Lower leg skin (tissue), 4 donors: Measurements from ENCODE around the gene ASIC1. TPM values are rescaled to one million over a fixed set of nuclear protein-coding genes. Genes with fewer than 3 reads are reported as not detected.

Experiments used
- DNase-seq, 2 donors: peaks; one replicate each; pipeline ENCODE4 v3.0.0-alpha.2; 2019; ENCODE audit warnings: low spot score in 2 of 2
- H3K4me3 ChIP-seq: fragments of 200-600 bp; sonication (generic); 2 replicates; pipeline ENCODE4 v1.5.1; 2017; ENCODE audit warnings: mild to moderate bottlenecking, low read depth; ENCODE audit not compliant: poor library complexity, severe bottlenecking
- POLR2A ChIP-seq, 2 donors: fragments of 450-650 bp; IDR thresholded peaks; one replicate each; pipeline ENCODE4 v1.6.1; 2016 to 2017; ENCODE audit warnings: antibody characterized with exemption in 2 of 2, mild to moderate bottlenecking in 1 of 2, moderate library complexity in 1 of 2
- WGBS, 2 donors: methylation state at CpG; one replicate each; pipeline ENCODE4 v1.1.5; 2018; 5-methylcytosine and 5-hydroxymethylcytosine counted together
- intact Hi-C: fragments of 100-400 bp; cut with DNase I; formaldehyde crosslinking; loops from one replicate; pipeline ENCODE4 v1.15.0; 2023; ENCODE audit warnings: low total_unique reads
- total RNA-seq, 4 donors: library from RNA; depleted of rRNA; stranded (reverse); fragments of >200 nt; gene quantifications; one replicate each; pipeline ENCODE4 v1.1.0, GENCODE V29; 2016
- TF ChIP-seq, protein P1 (sequence below), 3 donors: fragments of 450-650 bp; IDR thresholded peaks; one replicate each; pipeline ENCODE4 v1.5.1; 2016; ENCODE audit warnings: antibody characterized with exemption in 3 of 3, mild to moderate bottlenecking in 3 of 3, moderate library complexity in 2 of 3

The ASIC1 gene
- total RNA-seq, 4 donors from 2014 or later: 0.25 to 1.4 (median 0.42) TPM

DNA sequence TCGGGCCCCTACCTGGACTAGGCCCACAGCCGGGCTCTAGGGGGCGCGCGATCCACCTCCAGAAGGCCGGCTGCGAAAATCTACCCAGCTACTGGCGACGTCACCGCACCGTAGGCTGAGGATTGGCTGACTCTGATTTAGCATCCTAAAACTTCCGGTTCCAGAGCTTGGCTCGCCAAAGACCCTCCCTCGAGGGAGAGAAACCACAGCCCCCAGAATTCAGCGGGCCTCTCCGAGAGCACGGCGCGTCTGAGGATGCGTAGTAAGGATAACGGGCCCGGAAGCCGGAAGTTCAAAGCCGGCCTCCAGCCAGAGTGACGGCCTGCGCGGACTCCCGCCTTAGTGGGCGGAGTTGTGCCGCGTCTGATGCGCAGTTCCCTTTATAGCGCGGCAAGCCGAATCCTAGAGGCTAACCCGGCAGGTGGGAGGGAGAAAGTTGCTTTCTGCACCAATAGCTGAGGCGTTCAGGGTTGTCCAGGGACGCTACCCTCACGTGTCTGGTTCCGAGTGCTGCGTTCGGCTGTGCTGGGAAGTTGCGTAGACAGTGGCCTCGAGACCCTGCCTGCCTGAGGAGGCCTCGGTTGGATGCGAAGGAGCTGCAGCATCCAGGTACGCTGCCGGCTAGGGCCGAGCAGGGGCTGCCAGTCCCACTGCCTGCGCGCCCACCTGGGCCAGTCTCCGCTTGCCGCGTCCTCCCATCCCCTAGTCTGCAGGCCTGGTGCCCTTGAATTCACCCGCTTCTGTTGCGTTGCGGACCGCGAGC lies 54.5 kb downstream of the ASIC1 start, which contains the start of gene COX14:
COX14 (plus strand) TSS at position 544 of the 763 bp plus-strand sequence. CDS start 7,808 bp downstream, outside the sequence.
- intact Hi-C loops: no loop called here
- TF ChIP-seq POLR2A (IDR thresholded peaks at IDR 0.05): peak in 1 of 2 donors; percentile 68
- TF ChIP-seq, protein P1, sequence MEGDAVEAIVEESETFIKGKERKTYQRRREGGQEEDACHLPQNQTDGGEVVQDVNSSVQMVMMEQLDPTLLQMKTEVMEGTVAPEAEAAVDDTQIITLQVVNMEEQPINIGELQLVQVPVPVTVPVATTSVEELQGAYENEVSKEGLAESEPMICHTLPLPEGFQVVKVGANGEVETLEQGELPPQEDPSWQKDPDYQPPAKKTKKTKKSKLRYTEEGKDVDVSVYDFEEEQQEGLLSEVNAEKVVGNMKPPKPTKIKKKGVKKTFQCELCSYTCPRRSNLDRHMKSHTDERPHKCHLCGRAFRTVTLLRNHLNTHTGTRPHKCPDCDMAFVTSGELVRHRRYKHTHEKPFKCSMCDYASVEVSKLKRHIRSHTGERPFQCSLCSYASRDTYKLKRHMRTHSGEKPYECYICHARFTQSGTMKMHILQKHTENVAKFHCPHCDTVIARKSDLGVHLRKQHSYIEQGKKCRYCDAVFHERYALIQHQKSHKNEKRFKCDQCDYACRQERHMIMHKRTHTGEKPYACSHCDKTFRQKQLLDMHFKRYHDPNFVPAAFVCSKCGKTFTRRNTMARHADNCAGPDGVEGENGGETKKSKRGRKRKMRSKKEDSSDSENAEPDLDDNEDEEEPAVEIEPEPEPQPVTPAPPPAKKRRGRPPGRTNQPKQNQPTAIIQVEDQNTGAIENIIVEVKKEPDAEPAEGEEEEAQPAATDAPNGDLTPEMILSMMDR (IDR thresholded peaks at IDR 0.05): no peak
- peak; percentile 99 to 100 for DNase-seq
- peak within 1 kb of the TSS; percentile 81 for H3K4me3 ChIP-seq
- 0% methylated on average over 48 to 49 of the region's 59 CpGs for WGBS, 2 donors

DNA sequence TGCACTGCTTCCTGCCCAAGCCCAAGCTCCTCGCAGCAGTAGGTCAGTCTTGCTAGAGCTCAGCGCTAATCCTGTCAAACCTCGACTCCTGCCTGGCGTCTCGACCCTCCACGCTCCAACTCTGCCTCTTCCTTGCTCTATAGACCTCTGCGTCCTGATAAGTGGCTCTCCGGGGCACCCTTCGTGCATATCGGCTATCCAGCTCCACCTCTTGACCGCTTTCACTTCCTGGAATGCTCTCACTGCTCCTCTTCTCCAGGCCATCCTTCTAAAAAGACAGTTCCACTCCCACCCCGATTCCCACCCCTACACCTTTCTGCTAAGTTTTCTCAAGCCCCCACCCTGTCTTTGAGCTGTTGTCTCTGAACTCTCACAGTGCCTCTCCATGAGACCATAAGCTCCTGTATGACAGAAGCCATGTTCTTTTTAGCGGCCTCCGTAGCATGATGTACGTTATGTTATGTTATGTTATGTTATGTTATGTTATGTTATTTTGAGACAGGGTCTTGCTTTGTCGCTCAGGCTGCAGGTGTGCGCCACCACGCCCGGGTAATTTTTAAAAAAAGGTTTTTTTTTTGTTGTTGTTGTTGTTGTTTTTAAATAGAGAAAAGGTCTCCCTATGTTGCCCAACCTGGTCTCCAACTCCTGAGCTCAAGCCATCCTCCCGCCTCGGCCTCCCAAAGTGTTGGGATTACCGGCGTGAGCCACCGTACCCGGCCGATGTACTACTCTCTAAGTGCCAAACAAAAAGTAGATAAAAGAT lies 55.2 kb downstream of the ASIC1 start:
- no peak for TF ChIP-seq POLR2A (IDR thresholded peaks at IDR 0.05)
- TF ChIP-seq, protein P1 (IDR thresholded peaks at IDR 0.05): no peak
- intact Hi-C loops: no loop called here
- 23 to 24% methylated on average over 26 of the region's 26 CpGs for WGBS, 2 donors
- peak overlapping the region; percentile 81 for H3K4me3 ChIP-seq
- peak in 1 of 2 donors; percentile 40 for DNase-seq

DNA sequence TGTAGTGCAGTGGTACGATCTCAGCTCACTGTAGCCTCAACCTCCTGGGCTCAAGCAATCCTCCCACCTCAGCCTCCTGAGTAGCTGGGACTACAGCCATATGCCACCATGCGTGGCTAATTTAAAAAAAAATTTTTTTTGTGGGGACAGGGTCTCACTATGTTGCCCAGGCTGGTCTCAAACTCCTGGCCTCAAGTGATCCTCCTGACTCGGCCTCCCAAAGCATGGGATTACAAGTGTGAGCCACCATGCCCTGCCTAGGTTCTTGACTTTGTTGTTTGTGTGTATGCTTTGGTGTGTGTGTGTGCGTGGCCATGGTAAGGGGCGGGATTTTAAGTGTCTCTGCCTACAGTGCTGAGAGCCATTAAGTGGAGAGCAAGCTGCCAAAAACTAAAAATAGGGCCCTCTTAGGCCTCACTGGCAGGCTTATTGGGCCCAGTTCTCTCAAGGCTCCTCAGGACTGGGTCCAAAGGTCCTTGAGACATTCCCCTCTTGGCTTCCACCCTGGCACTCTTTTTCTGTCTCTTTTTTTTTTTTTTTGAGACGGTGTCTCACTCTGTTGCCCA lies 59.7 kb downstream of the ASIC1 start:
- no peak for TF ChIP-seq POLR2A (IDR thresholded peaks at IDR 0.05)
- TF ChIP-seq, protein P1 (IDR thresholded peaks at IDR 0.05): no peak
- no peak overlapping the region for H3K4me3 ChIP-seq
- 82 to 85% methylated on average over 6 of the region's 6 CpGs for WGBS, 2 donors
- intact Hi-C loops: no loop called here
- no peak for DNase-seq

DNA sequence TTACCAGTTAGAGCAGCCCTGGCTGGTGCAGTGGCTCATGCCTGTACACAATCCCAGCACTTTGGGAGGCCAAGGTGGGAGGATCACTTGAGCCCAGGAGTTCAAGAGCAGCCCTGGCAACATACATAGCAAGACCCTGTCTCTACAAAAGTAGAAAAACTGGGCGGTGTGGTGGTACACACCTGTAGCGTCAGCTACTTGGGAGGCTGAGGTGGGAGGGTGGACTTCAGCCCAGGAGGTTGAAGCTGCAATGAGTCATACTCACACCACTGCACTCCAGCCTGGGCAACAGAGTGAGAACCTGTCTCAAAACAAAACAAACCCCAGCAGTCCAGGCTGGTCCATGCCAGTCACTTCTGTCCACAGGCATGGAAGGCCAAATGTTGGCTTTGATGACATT lies 62.0 kb downstream of the ASIC1 start:
- no peak overlapping the region for H3K4me3 ChIP-seq
- TF ChIP-seq, protein P1 (IDR thresholded peaks at IDR 0.05): no peak
- TF ChIP-seq POLR2A (IDR thresholded peaks at IDR 0.05): no peak
- intact Hi-C loops: no loop called here
- no peak for DNase-seq
- 100% methylated on average over 2 of the region's 2 CpGs for WGBS, 2 donors

DNA sequence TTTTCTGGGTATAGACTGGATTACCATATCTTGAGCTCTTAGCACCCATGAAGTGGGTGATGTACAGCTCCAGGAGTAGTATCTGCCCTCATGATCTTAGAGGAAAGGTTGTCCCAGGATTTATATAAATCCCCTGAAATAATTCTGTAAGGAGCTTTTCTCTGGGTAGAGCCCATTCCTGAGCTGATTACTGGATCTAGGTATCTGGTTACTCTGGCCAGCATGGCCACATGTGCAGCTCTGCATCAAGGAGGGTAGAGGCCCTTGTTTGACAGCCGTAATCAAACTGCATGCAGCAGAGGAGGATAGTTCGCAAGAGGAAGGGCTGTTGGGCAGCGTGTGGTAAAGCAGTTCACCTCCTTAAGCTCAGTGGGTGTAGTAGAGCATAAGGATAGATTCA lies 63.1 kb downstream of the ASIC1 start:
- TF ChIP-seq, protein P1 (IDR thresholded peaks at IDR 0.05): no peak
- TF ChIP-seq POLR2A (IDR thresholded peaks at IDR 0.05): no peak
- H3K4me3 ChIP-seq: no peak overlapping the region
- DNase-seq: no peak
- intact Hi-C loops: no loop called here
- WGBS, 2 donors: 89 to 98% methylated on average over 3 of the region's 3 CpGs
